Measurements from ENCODE around the gene PEPD. TPM values are rescaled to one million over a fixed set of nuclear protein-coding genes. Genes with fewer than 3 reads are reported as not detected.

Gene PEPD
- total RNA-seq, 1 experiment from 2014 or later, result 40.5 TPM

- ATAC-seq, result no peak
- POLR2A ChIA-PET, result no interaction called here
Measured at GRCh38 chr19:33397536-33398360, 123.8 kb downstream of the PEPD start.

More at GRCh38 chr19:33397536-33398360, 123.8 kb downstream of the PEPD start:
- H3K27ac ChIP-seq (ENCODE audit: low read depth, low read length), result no peak overlapping the region
- RAD21 ChIA-PET (ENCODE audit: low non-redundant PET in 1 of 2, low total read pairs in 2 of 2, uncharacterized antibody in 2 of 2, unreplicated experiment in 2 of 2), result no interaction called here
- H3K36me3 ChIP-seq (ENCODE audit: control insufficient read depth in 1 of 2, insufficient read depth in 2 of 2, low read length in 2 of 2), result no peaks in the 10 kb centered on the region
- no peaks in the 10 kb centered on the region for H3K9me3 ChIP-seq (ENCODE audit: control insufficient read depth in 1 of 2, insufficient read depth in 1 of 2, low read depth in 1 of 2, low read length in 2 of 2)
- no peak overlapping the region for H2AFZ ChIP-seq (ENCODE audit: low read depth, low read length, poor library complexity, severe bottlenecking)
- H3K9me2 ChIP-seq (ENCODE audit: insufficient read depth), result no peaks in the 10 kb centered on the region
- H3K79me2 ChIP-seq (ENCODE audit: insufficient read depth, low read length), result no peaks in the 10 kb centered on the region
- TF ChIP-seq FOSL1 (IDR thresholded peaks at IDR 0.05; ENCODE audit: low read depth) (no peak), CBX3 (IDR thresholded peaks at IDR 0.05; ENCODE audit: low read depth) (no peak), ATF3 (IDR thresholded peaks at IDR 0.05) (no peak), POLR2AphosphoS5 (IDR thresholded peaks at IDR 0.05; ENCODE audit: low read depth, low read length) (no peak), REST (IDR thresholded peaks at IDR 0.05; ENCODE audit: low read depth) (no peak), CEBPB (IDR thresholded peaks at IDR 0.05; ENCODE audit: low read depth) (no peak), ELF1 (IDR thresholded peaks at IDR 0.05; ENCODE audit: borderline replicate concordance, low read depth) (no peak), SP1 (IDR thresholded peaks at IDR 0.05; ENCODE audit: low read depth) (no peak), POLR2A (IDR thresholded peaks at IDR 0.05; ENCODE audit: borderline replicate concordance, extremely low read depth, insufficient read depth, insufficient read length) (no peak), YY1 (IDR thresholded peaks at IDR 0.05; ENCODE audit: extremely low read depth, insufficient replicate concordance, low read depth, low read length) (no peak), MAX (IDR thresholded peaks at IDR 0.05) (no peak), EGR1 (IDR thresholded peaks at IDR 0.05; ENCODE audit: low read depth) (no peak), JUND (IDR thresholded peaks at IDR 0.05) (no peak), RAD21 (IDR thresholded peaks at IDR 0.05; ENCODE audit: low read depth) (no peak), SIN3A (IDR thresholded peaks at IDR 0.05; ENCODE audit: low read depth) (no peak), ZNF274 (IDR thresholded peaks at IDR 0.05; ENCODE audit: low read depth, low read length) (no peak), TCF7L2 (IDR thresholded peaks at IDR 0.05; ENCODE audit: borderline replicate concordance, extremely low read depth, insufficient read depth, insufficient read length) (no peak)
- no peak overlapping the region for H3K9ac ChIP-seq (ENCODE audit: low read length)
- intact Hi-C loops (cut with micrococcal nuclease), result no loop called here
- no peak overlapping the region for H3K4me3 ChIP-seq (replicated peaks in 1 of 2; ENCODE audit: low read depth in 1 of 2, low read length in 2 of 2)
- CTCF ChIA-PET, result interaction anchor here (2.4 kb wide), 1 partner anchor 9 kb away, joined by 8 read pairs; no protein-coding TSS in a partner anchor
- no peak overlapping the region for H3K4me2 ChIP-seq (ENCODE audit: low read length)
- no peaks in the 10 kb centered on the region for H4K20me1 ChIP-seq (ENCODE audit: insufficient read depth)
- H3K27me3 ChIP-seq (ENCODE audit: insufficient read depth, low read length), result no peaks in the 10 kb centered on the region
- no TSS peak for BruUV-seq (replicated peaks)
- no peaks in the 10 kb centered on the region for H3K4me1 ChIP-seq (ENCODE audit: control insufficient read depth in 1 of 2, insufficient read depth in 2 of 2, low read length in 2 of 2)
- DNase-seq (ENCODE audit: low read depth, low spot score), result no peak

All from HCT116 (cell line).